NCI-H2081 treated with DMSO at 0.1 percent for 48 hours (cell line): Measurements from ENCODE around the gene CCL11.

Experiments used
- DNase-seq: peaks from one replicate; lab custom pipeline; 2025; lab: John Stamatoyannopoulos, UW

Gene CCL11

DNA sequence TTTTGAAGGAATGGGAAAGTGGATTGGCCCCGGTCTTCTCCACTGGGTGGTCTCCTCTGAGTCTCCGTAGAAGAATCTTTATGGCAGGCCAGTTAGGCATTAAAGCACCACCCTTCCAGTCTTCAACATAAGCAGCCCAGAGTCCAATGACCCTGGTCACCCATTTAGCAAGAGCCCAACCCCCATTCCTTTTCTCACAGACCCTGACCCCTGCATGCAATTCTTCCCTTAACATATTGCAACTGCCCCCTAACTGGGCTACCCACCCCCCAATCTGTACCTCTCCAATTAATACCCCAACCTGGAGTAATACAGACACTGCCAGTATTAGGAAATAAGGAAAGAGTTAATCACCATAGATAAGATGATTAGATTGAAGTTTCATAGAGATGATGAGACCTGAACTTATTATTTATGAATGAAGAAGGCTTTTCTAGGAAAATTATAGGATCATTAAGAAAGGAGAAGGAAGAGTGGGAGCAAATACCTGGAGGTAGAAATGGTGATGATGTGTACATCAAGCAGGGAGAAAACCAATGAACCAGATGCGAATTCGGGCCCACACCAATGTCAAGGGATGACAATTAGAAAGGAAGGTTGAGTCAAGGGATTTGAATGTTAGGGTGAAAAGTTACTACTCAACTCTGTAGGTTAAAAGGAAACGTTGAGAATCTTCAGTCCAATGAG, 28.1 kb upstream of the CCL11 start:
- no peak for DNase-seq

DNA sequence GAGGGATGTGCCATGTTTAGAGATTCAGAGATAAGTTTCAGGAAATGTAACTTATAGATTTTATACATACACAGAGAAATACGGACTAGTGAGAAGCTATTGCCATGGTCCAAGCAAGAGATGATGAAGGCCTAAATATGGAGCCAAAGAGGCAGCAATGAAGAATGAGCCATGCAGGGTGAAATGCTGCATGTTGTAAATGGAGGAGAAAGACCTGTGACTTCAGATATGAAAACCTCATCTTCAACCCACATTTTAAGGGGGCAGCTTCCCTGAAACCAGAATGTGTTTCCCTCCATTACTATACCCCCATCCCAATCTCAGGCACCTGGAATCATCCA, 27.6 kb upstream of the CCL11 start:
- no peak for DNase-seq

DNA sequence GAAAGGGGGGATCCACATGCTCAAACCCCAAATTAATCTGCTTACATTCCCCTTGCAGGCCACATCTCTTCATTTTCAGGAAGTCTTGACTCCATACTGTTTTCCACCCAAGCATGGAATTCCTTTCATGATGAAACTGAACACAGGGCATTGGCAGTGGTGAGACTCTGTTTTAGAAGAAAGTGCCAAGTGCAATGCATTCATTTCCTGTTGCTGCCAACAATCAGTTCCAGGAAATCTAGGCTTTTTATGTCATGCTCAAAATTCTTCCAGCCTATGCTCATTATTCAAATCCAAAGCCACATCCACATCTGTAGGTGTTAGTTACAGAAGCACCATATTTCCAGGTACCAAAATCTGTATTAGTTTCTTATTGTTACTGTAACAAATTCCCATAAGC, 26.4 kb upstream of the CCL11 start:
- no peak for DNase-seq

DNA sequence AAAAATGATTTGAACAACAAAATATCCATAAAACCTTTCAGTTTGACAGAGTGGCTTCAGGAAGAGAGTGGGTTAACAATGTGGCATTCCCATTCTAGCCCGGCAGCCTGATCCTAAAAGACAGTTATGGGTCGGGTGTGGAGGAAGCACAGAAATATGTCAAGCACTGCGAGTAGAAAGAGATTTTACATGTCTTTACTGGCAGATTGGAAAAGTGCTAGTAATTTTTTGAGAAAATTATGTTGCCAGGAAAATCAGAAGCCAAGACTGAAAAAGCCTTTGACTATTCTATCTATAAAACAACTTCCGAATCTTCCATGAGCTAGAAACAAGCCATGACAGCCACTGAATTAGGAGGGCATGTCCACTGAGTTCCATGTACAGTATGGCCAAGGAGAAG, 24.7 kb upstream of the CCL11 start:
- no peak for DNase-seq

DNA sequence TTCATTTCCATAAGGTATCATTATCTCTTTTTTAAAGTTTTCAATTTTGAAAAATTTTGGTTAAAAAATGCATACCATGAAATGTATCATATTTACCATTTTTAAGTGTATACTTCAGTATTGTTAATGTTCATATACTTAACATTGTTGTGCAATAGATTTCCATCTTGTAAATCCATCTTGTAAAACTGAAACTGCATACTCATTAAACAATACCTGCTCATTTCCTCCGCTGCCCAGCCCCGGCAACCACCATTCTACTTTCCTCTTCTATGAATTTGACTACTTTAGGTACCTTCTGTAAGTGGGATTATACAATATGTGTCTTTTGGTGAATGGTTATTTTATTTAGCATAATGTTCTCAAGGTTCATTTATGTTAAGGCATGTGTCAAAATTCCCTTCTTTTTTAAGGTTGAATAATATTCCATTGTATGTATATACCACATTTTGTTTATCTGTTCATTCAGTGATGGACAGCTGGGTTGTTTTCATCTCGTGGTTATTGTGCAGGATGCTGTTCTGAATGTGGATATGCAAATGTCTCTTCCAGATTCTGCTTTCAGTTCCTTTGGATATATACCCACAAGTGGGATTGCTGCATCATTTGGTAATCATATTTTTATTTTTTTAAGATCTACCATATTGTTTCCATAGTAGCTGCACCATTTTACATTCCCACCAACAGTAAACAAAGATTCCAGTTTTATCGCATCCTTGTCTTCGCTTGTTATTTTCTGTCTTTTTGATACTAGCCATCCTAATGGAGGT, 23.8 kb upstream of the CCL11 start:
- no peak for DNase-seq

DNA sequence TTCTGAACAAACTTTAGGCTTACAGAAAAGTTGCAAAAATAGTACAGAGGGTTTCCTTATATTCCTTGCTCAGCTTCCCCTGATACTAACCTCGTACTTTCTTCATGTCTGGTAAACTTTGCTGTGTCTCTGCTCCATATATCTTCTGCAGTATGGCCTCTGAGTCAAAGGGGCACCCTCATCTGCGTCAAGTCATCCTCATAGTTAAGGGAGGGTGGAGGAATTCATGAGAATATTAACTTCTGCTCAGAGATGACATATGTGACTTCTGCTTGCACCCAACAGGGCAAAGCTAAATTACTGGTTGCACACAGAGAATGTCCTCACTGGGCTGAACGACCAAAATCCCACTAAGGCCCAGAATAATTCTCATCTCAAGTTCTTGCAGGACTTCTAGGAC, 19.8 kb upstream of the CCL11 start:
- no peak for DNase-seq

DNA sequence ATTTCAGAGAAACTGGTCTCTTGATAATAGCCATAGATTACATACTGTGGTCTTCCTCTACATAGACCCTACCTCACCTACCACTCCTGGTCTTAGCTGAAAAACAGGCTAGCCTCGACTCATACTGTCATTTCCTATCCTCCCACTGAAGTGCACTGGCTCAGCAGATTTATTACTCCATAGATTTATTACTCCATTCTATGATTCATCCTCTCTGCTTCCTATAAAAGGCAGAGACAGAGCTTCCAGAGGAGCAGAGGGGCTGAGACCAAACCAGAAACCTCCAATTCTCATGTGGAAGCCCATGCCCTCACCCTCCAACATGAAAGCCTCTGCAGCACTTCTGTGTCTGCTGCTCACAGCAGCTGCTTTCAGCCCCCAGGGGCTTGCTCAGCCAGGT, 15.6 kb upstream of the CCL11 start, which contains the start of gene CCL7:
Gene CCL7 (plus strand): TSS at position 253 of the 400 bp plus-strand sequence. CDS start 70 bp downstream, at position 323.
- no peak for DNase-seq

DNA sequence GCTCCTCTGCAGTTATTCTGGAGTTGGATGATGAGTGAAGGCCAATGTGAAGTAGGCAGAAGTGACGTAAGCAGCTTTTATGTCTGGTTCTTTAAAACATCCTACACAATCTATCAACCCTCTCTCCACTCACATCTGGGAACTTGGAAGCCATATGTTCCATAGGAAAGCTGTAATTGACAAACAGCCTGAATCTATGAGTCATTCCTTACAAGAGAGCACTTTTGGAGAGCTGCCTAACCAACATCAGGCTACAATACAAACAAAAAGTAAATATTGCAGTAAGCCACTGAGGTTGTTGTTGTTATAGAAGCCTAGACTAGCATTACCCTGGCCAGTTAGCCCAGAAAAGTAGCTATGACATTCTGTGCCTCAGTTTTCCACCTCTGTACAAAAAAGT, 9.7 kb upstream of the CCL11 start:
- no peak for DNase-seq

DNA sequence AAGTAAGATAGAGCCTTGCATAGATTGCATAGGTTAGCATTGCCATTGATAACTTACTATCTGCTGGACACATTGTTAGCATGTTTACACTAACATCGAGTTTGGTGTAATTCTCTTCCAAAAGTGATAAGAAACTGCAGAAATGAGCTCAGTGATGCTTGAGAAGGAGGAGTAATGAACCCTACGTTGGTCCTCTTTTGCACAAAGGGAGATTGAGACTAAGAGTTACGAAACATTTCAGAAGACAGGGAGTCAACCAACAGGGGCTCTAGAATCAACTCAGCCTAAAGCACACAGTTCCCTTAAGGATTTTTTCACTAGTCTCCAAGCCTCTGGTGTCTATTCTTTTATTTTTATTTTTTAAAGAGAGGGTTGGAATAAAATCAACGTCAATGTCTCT, 8.7 kb upstream of the CCL11 start:
- DNase-seq: no peak

DNA sequence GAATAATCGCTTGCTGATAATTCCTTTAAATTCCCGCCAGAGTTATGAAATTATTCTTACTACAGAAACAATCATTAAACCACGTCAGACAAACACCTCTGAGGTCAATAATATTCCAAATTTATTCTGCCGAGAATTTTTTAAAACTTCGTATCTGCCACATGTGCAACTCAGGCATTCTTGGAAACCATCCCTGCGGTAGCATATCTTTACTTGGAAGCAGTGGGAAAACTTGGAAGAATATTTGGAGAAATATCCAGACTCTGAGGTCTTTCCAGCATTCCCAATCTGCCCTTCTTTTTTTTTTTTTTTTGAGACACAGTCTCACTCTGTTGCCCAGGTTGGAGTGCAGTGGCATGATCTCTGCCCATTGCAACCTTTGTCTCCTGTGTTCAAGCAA, 2.0 kb upstream of the CCL11 start:
- DNase-seq: no peak

DNA sequence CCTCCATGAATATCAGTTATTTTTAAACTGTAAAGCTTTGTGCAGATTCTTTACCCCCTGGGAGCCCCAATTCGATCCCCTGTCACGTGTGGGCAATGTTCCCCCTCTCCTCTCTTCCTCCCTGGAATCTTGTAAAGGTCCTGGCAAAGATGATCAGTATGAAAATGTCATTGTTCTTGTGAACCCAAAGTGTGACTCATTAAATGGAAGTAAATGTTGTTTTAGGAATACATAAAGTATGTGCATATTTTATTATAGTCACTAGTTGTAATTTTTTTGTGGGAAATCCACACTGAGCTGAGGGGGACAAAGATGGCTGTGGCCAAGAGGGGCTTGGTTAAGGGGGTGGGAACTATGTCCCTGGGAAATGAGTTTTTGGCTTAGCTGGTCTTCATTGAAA, 2.3 kb downstream of the CCL11 start:
- no peak for DNase-seq

DNA sequence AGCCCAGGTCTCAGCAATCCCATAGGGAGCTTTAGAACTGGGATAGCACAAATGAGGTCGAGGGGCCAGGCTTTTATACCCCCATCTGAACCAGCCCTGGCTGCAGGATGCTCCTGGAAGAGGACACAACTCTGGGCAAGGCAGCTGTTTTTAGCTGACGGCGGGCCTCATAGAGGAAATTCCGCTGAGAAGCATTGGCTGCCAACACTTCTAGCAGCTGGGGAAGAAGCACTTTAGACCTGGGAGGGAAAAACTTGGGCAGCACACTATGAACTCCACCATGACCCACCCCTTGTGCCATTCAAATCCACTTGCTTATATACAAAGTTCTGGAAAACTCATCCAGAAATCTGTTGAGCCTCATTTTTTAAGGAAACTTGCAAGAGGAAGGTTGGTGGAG, 5.0 kb downstream of the CCL11 start:
- DNase-seq: no peak

DNA sequence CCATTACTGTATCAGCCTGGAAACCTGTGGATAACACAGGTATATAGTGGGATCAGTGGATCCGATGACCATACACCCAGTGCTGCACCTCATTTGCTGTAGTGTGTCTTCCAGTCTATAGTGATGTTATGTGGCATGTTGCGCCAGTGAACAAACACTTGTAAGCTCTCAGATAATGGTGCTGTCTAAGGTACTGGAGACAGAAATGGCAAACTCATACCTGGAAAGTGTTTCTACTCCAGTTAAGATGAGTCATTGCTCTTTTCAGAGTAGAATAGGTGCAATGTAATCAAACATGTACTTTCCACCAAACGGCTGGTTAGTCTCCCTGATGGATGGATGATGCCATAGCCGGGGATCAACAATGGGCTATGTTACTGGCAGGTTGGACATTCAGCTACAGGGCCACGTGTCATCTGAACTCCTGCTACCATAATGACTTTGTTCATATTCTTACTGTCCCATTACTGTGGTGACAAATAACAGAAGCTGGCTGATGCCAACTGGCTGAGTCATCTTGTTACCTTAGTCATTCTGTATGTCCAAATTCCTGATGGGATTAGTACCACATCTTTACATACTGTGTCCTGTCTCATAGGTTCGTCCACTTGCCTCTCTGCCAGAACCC, 6.3 kb downstream of the CCL11 start:
- DNase-seq: no peak

DNA sequence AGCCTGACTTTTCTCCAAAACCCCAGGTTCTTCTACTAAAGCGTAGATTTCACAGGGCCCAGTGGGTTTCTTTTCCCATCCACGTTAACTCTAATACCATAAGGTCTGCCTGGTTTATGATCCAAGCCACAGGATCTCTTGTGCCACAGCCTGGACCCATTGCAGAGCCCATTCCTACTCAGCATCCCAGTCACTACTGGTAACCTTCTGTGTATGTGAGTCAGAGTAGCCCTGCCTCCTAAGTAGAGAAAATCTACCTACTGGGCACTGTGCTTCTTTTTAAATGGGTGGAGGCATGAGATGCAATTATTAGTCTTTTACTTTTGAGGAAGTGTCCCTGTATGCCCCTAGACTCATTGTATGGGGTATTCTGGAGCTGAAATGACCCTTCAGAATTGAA, 13.5 kb downstream of the CCL11 start:
- no peak for DNase-seq

DNA sequence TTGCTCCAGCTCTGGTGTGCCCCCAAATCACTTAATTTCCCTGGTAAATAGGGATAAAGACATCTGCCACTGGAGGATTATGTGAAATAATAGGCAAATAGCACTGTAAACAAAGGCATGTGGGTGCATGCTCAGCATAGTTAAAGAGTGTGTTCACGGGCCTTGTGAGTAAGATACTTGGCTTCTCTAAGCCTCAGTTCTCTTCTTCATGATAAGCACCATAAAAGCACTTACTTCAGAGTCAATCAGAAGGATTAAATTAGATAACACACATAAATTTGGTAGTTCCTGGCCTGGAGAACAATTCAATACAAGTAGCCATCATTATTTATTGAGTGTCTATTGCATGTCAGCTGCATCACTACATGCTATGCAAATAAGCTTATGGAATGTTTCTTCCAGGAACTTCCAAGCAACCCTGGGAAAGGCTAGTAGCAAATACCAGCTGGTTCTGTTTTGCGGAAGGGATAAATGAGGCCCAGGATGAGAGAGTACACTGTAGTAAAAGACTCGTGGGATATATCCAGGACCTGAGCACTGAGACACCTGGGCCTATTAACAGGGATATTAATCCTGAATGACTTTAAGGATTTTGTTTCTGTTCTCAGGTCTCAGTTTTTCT, 14.5 kb downstream of the CCL11 start:
- DNase-seq: no peak

DNA sequence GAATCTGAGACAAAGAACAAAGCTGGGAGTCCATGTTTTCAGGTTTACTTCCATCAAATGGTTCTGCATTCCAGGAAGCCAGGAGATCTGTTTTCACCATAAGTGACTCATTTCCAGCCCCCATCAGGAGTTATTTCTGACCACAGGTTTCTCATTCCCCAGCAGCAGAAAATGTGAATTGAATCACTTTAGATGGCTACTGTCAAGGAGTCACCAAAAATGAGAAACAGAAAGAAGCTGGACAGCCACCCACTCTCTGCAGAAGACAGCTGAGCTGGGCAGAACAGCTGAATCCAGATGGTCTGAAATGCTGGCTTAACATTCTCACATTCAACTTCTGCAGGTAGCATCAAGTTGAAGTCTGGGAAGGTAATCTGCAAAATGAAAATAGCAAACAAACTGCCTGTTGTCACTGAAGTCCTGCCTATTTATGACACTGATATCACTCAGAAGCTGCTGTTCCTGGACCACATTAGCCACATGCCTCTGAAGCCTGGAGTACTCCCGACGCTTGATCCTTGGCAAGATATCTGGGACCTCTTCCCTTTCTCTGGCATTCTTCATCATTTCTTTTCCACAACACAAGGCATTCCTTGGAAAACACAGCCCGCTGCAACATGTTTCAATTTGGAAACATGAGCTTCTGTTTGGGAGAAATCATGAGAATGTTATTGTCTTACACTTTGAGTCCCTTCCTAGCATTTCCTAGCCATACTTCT, 15.3 kb downstream of the CCL11 start:
- DNase-seq: no peak

DNA sequence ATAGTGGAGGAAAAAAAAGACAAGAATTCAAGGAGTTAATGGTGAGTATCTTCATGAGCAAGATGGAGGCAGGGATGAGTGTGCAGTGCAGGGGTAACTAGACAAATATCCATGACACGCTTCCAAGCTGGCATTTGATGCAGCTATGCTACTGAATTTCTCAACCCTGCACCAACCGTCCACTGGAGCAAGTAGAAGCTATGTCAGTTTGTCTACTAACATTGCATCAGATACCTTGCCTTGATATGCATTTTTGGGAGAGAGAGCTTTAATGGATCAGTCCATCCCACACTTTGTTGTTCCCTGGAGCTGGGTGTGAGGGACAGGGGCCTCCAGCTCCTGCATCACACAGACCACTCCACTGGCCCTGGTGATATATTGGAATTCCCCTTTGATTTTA, 16.4 kb downstream of the CCL11 start:
- DNase-seq: no peak

DNA sequence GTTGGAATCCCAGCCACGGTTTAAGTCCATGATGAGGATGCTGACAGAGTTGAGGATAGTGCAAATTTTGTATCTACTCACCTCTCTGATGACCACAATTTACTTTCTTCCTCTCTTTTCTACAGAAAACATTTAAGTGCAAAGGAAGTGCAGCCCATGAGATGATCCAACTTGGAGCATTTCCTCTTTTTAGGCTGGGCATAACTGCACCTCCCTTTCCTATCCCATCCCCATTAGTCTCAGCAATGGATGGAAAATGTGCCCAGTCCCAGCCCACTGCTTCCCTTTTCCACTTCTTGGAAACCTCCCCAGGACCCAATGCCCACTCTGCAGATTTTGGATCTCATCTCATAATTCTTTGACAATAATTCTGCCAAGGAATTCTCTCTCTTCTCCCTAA, 17.1 kb downstream of the CCL11 start:
- no peak for DNase-seq

DNA sequence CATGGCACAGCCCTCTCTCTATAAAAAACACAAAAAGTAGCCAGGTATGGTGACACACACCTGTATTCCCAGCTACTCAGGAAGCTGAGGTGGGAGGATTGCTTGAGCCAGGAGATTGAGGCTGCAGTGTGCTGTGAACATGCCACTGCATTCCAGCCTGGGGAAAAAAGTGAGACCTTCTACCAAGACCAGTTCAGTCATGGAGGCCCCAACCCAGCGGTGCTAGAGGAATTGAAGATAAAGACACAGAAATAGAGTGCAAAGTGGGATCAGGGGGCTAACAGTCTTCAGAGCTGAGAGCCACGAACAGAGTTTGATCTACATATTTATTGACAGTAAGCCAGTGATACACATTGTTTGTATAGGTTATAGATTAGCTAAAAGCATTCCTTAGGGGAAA, 18.1 kb downstream of the CCL11 start:
- DNase-seq: no peak

DNA sequence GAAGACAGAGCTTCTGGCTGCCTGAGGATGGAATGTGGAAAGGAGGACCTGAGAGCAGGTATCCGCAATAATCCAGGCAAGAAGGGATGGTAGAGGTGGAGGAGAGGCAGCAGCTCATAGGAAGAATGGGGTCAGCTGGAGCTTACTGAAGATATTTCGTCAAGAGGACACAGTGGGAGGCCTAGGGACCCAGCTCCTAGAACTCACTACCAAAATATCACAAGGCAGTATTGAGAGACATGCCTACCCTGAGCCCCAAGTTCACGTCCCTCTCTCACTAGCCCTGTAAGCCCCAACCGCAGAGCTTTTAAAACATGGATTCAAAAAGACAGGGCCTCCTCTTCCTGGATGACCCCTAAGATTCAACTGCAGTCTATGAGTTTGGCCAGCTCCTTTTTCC, 19.5 kb downstream of the CCL11 start:
- no peak for DNase-seq

DNA sequence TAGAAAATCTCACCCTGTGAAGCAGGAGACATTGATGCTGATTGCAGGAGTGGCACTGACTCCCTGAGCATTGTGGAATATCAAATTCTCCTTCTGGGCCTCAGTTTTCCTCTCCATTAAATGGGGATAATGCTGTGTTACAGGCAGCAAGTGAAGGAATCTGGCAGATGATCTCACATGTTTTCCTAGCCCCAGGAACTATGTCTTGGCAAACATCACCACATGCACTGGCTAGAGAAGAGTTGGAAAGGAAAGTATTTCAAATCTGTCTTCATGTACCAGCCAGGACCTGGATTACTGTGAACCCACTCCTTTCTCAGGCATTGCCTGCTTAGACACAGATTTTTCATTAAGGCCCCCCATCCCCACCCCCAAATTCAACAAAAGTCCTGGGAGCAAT, 20.1 kb downstream of the CCL11 start:
- DNase-seq: no peak

DNA sequence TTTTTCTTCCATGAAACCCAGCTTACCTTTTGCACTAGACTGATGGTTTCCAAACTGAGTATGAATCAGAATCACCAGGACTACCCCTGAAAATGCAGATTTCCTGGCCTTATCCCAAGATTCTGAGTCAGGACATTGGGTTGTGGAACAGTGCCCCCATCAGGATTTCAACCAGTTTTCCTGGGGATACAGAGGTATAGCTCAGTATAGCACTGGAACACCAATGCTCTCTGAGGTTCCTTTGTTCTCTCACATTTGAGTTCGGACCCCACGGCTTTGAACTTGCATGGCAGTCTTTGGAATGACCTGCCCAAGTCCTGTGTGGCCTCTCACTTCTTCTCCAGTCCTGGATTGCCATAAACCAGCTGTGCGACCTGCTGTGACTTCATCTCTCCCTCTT, 20.9 kb downstream of the CCL11 start:
- no peak for DNase-seq
